CD14-positive monocyte (primary cell): ENCODE data around the gene LAYN. TPM values are rescaled to one million over a fixed set of nuclear protein-coding genes. Genes with fewer than 3 reads are reported as not detected.

ENCODE experiments used
- DNase-seq, 3 donors: peaks; one replicate each; pipeline ENCODE4 v3.0.0-alpha.2; 2011 to 2022
- H2AFZ ChIP-seq: 2 replicates; pipeline ENCODE4 v1.6.0; 2012; ENCODE audit warnings: mild to moderate bottlenecking, low read depth, low read length, inconsistent platforms; ENCODE audit not compliant: insufficient read depth, poor library complexity, severe bottlenecking
- H3K27ac ChIP-seq, 2 donors: 1 replicate in 1 of 2; 2 replicates in 1 of 2; pipeline ENCODE4 v1.5.1; 2012 to 2013; ENCODE audit warnings: low read length in 2 of 2, control low read depth in 1 of 2, inconsistent platforms in 1 of 2, low read depth in 1 of 2, mild to moderate bottlenecking in 1 of 2
- H3K27me3 ChIP-seq, 2 donors: one replicate each; pipeline versions ENCODE4 v1.6.0 to v1.6.1; 2011 to 2013; ENCODE audit warnings: low read length in 2 of 2; ENCODE audit not compliant: control insufficient read depth in 2 of 2, insufficient read depth in 2 of 2
- H3K36me3 ChIP-seq, 2 donors: replicated peaks in 1 of 2; 1 replicate in 1 of 2; 2 replicates in 1 of 2; pipeline versions ENCODE4 v1.5.1 to v1.6.1; 2012 to 2013; ENCODE audit warnings: low read length in 2 of 2, control low read depth in 1 of 2, inconsistent platforms in 1 of 2, mild to moderate bottlenecking in 1 of 2; ENCODE audit not compliant: insufficient read depth in 2 of 2, control insufficient read depth in 1 of 2
- H3K4me1 ChIP-seq, 2 donors: 1 replicate in 1 of 2; 2 replicates in 1 of 2; pipeline versions ENCODE4 v1.5.1 to v1.6.1; 2012 to 2013; ENCODE audit warnings: low read length in 2 of 2, control low read depth in 1 of 2, inconsistent platforms in 1 of 2, mild to moderate bottlenecking in 1 of 2, moderate library complexity in 1 of 2; ENCODE audit not compliant: insufficient read depth in 2 of 2, control insufficient read depth in 1 of 2
- H3K4me2 ChIP-seq: replicated peaks from 2 replicates; pipeline ENCODE3; 2012; ENCODE audit warnings: low read length, moderate library complexity, mild to moderate bottlenecking; ENCODE audit not compliant: poor library complexity, severe bottlenecking; ENCODE audit errors: extremely low read depth
- H3K4me3 ChIP-seq, 3 experiments: fragments of 200-600 bp in 1 of 3; sonication (generic) in 1 of 3; replicated peaks in 1 of 3; 1 replicate in 2 of 3; 2 replicates in 1 of 3; pipeline ENCODE4 v1.5.1; 2011 to 2013; ENCODE audit warnings: low read length in 3 of 3, mild to moderate bottlenecking in 3 of 3, control low read depth in 2 of 3, low read depth in 2 of 3, inconsistent platforms in 1 of 3, moderate library complexity in 1 of 3
- H3K79me2 ChIP-seq: 2 replicates; pipeline ENCODE4 v1.6.0; 2012; ENCODE audit warnings: mild to moderate bottlenecking, control low read depth, inconsistent platforms, low read length, moderate library complexity; ENCODE audit not compliant: insufficient read depth
- H3K9ac ChIP-seq: 2 replicates; pipeline ENCODE4 v1.6.0; 2017; ENCODE audit warnings: low read length, mild to moderate bottlenecking; ENCODE audit not compliant: insufficient read depth, poor library complexity, severe bottlenecking
- H3K9me3 ChIP-seq, 2 donors: replicated peaks in 1 of 2; 1 replicate in 1 of 2; 2 replicates in 1 of 2; pipeline versions ENCODE4 v1.5.1 to v1.6.1; 2012 to 2013; ENCODE audit warnings: low read length in 2 of 2, control low read depth in 1 of 2; ENCODE audit not compliant: control insufficient read depth in 1 of 2, insufficient read depth in 1 of 2
- H4K20me1 ChIP-seq: 2 replicates; pipeline ENCODE4 v1.6.0; 2012; ENCODE audit warnings: mild to moderate bottlenecking, low read length, control low read depth, moderate library complexity; ENCODE audit not compliant: insufficient read depth
- H3K27ac Mint-ChIP-seq, 7 donors: one replicate each; pipeline ENCODE4 v1.8.0; 2020; ENCODE audit warnings: mild to moderate bottlenecking in 7 of 7, mixed read lengths in 7 of 7, moderate library complexity in 6 of 7, inconsistent platforms in 2 of 7
- H3K27me3 Mint-ChIP-seq, 3 donors: one replicate each; pipeline ENCODE4 v1.8.0; 2021 to 2022; ENCODE audit warnings: low read depth in 3 of 3, mild to moderate bottlenecking in 3 of 3, mixed read lengths in 3 of 3, moderate library complexity in 3 of 3, inconsistent platforms in 1 of 3
- H3K36me3 Mint-ChIP-seq, 2 donors: one replicate each; pipeline ENCODE4 v1.8.0; 2020; ENCODE audit warnings: mixed read lengths in 2 of 2, inconsistent platforms in 1 of 2, mild to moderate bottlenecking in 1 of 2
- H3K4me1 Mint-ChIP-seq: one replicate; pipeline ENCODE4 v1.8.0; 2020; ENCODE audit warnings: mild to moderate bottlenecking, mixed read lengths
- H3K4me3 Mint-ChIP-seq, 2 donors: one replicate each; pipeline ENCODE4 v1.8.0; 2020; ENCODE audit warnings: mild to moderate bottlenecking in 2 of 2, mixed read lengths in 2 of 2, moderate library complexity in 1 of 2
- H3K9me3 Mint-ChIP-seq, 7 donors: one replicate each; pipeline ENCODE4 v1.8.0; 2020 to 2022; ENCODE audit warnings: mixed read lengths in 7 of 7, mild to moderate bottlenecking in 6 of 7, moderate library complexity in 6 of 7, inconsistent platforms in 2 of 7
- WGBS: methylation state at CpG from one replicate; pipeline ENCODE4 v1.1.5; 2013; ENCODE audit warnings: missing lambda C conversion rate; ENCODE audit not compliant: insufficient coverage; 5-methylcytosine and 5-hydroxymethylcytosine counted together
- intact Hi-C, 2 donors: fragments of 100-400 bp; cut with micrococcal nuclease; formaldehyde crosslinking; loops; one replicate each; pipeline versions ENCODE4 v1.15.0 to v1.15.1; 2023
- polyA minus RNA-seq: library from RNA; depleted of rRNA, polyadenylated mRNA; stranded (reverse); fragments of >200 nt; gene quantifications from 2 replicates; pipeline ENCODE4 v1.2.3, GENCODE V29; 2012
- polyA plus RNA-seq, 3 donors: library from polyadenylated mRNA; depleted of rRNA in 1 of 3; unstranded in 2 of 3; stranded (reverse) in 1 of 3; fragments of 300-500 nt in 2 of 3; fragments of >200 nt in 1 of 3; fragmentation: Illumina TruSeq in 2 of 3; gene quantifications; 1 replicate in 2 of 3; 2 replicates in 1 of 3; pipeline ENCODE4 v1.2.3, GENCODE V29; 2012 to 2021
- total RNA-seq, 12 experiments: library from RNA in 1 of 12; stranded (reverse) in 1 of 12; fragments of 120-200 nt in 1 of 12; gene quantifications; one replicate each; pipeline ENCODE4 v1.2.4 and lab custom pipeline; 2013 to 2026; ENCODE audit warnings: mixed read lengths in 6 of 12, inconsistent platforms in 1 of 12
- TF ChIP-seq, protein P1 (sequence below): fragments of 200-600 bp; IDR thresholded peaks from one replicate; pipeline ENCODE4 v1.8.0; 2022; ENCODE audit warnings: antibody characterized with exemption, mild to moderate bottlenecking

Gene LAYN
- total RNA-seq (2013) = 0.04 TPM
- polyA plus RNA-seq = not detected
- not detected in 2 replicates for polyA minus RNA-seq
- total RNA-seq (lab: John Stamatoyannopoulos, UW) = 0 to 1.4 (median 0.23) reads per million in 11 experiments

DNA sequence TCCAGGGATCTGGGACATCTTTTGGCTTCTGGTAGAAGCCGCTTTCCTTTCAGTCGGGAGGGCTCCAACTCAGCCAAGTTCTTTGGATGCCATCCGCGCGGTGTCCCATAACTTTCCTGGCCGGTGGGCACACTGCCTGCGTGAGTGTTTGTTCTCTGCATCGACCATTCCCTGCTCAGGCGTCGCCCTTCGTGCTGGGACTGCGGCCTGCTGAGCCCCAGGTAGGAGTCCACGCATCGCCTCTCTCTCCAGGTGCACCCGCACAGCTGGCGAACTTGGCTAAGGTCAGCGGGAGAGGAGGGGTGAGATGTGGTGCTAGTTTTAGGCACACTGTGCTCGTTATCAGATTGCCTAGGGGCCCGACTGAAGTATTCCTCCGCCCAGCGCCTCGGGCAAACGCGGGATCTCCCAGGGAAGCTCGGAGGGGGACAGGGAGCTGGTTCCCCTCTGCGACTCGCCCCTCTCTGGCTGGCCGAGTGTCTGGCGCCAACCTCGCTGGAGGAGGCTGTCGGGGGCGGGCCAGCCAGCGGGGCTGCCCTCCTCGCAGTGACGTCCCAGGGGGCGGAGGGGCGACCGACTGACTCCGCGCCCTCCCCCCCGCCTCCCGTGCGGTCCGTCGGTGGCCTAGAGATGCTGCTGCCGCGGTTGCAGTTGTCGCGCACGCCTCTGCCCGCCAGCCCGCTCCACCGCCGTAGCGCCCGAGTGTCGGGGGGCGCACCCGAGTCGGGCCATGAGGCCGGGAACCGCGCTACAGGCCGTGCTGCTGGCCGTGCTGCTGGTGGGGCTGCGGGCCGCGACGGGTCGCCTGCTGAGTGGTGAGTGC lies at the start of gene LAYN:
Gene LAYN (plus strand): TSS at position 607 of the 823 bp plus-strand sequence. CDS start 124 bp downstream, at position 731.
- Histone ChIP-seq H4K20me1 (no peaks in the 10 kb centered on the region), H2AFZ (peak within 1 kb of the TSS; percentile 60), H3K36me3 (no peaks in the 10 kb centered on the region), H3K4me2 (peak within 1 kb of the TSS; percentile 76), H3K79me2 (no peaks in the 10 kb centered on the region), H3K27me3 (peaks cover 21 to 38% of the 10 kb centered on the region in 2 donors), H3K4me1 (peaks cover 19 to 25% of the 10 kb centered on the region in 2 donors), H3K4me3 (peak within 1 kb of the TSS; percentile 3 to 72 (median 34)), H3K9ac (peak within 1 kb of the TSS; percentile 48), H3K27ac (no peak within 1 kb of the TSS), H3K9me3 (peaks cover 0 to 8% of the 10 kb centered on the region in 2 donors)
- WGBS = 7% methylated on average over 70 of the region's 70 CpGs
- peaks cover 3 to 6% of the 10 kb centered on the region in 2 donors for H3K36me3 Mint-ChIP-seq
- H3K27ac Mint-ChIP-seq = peak within 1 kb of the TSS in 1 of 7 donors; percentile 8
- intact Hi-C loops = no loop called here
- peaks cover 0 to 9% (median 0%) of the 10 kb centered on the region in 7 donors for H3K9me3 Mint-ChIP-seq
- TF ChIP-seq, protein P1, sequence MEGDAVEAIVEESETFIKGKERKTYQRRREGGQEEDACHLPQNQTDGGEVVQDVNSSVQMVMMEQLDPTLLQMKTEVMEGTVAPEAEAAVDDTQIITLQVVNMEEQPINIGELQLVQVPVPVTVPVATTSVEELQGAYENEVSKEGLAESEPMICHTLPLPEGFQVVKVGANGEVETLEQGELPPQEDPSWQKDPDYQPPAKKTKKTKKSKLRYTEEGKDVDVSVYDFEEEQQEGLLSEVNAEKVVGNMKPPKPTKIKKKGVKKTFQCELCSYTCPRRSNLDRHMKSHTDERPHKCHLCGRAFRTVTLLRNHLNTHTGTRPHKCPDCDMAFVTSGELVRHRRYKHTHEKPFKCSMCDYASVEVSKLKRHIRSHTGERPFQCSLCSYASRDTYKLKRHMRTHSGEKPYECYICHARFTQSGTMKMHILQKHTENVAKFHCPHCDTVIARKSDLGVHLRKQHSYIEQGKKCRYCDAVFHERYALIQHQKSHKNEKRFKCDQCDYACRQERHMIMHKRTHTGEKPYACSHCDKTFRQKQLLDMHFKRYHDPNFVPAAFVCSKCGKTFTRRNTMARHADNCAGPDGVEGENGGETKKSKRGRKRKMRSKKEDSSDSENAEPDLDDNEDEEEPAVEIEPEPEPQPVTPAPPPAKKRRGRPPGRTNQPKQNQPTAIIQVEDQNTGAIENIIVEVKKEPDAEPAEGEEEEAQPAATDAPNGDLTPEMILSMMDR = no peak
- DNase-seq = no peak
- peak within 1 kb of the TSS; percentile 78 to 97 for H3K4me3 Mint-ChIP-seq
- H3K4me1 Mint-ChIP-seq = peaks cover 26% of the 10 kb centered on the region
- peaks cover 34 to 47% (median 36%) of the 10 kb centered on the region in 3 donors for H3K27me3 Mint-ChIP-seq

- Histone ChIP-seq H3K9me3 (no peaks in the 10 kb centered on the region), H3K79me2 (no peaks in the 10 kb centered on the region), H3K36me3 (no peaks in the 10 kb centered on the region), H3K4me2 (no peak overlapping the region), H3K9ac (no peak overlapping the region), H3K27ac (no peak overlapping the region), H4K20me1 (no peaks in the 10 kb centered on the region), H3K27me3 (no peaks in the 10 kb centered on the region), H3K4me3 (no peak overlapping the region), H2AFZ (no peak overlapping the region), H3K4me1 (no peaks in the 10 kb centered on the region)
- H3K27me3 Mint-ChIP-seq = peaks cover 0 to 1% (median 0%) of the 10 kb centered on the region in 3 donors
- no peak overlapping the region for H3K4me3 Mint-ChIP-seq
- peaks cover 0 to 5% (median under 1%) of the 10 kb centered on the region in 7 donors for H3K9me3 Mint-ChIP-seq
- H3K36me3 Mint-ChIP-seq = no peaks in the 10 kb centered on the region
- intact Hi-C loops = no loop called here
- H3K4me1 Mint-ChIP-seq = peaks cover 3% of the 10 kb centered on the region
- no peak overlapping the region for H3K27ac Mint-ChIP-seq
- 100% methylated on average over 1 of the region's 1 CpG for WGBS
- TF ChIP-seq, protein P1 = no peak
- no peak for DNase-seq
These were observed 46.5 kb upstream of the LAYN start for GRCh38 chr11:111494040-111494439.
